PC-9 (cell line): ENCODE results near the gene ANKRD44. TPM values are rescaled to one million over a fixed set of nuclear protein-coding genes. Genes with fewer than 3 reads are reported as not detected.

Source experiments
- BruUV-seq: library from RNA; stranded (reverse); fragments of 400-500 nt; replicated peaks from 2 replicates; lab custom pipeline; 2021; lab: Mats Ljungman, UMichigan
- CTCF ChIA-PET: fragments of 300-600 bp; sonication (Branson Sonifier 250); formaldehyde crosslinking; loops from one replicate; lab custom pipeline; 2022; ENCODE audit warnings: antibody characterized with exemption; lab: Charles Lee
- POLR2A ChIA-PET: fragments of 300-600 bp; sonication (Branson Sonifier 250); formaldehyde crosslinking; loops from one replicate; lab custom pipeline; 2022; ENCODE audit warnings: antibody characterized with exemption; ENCODE audit not compliant: unreplicated experiment; lab: Charles Lee
- DNase-seq, 2 experiments: peaks; one replicate each; pipeline versions ENCODE4 v3.0.0 to v3.0.0-alpha.2; 2015 to 2022; ENCODE audit warnings: mixed read lengths in 1 of 2
- H2AFZ ChIP-seq: fragments of 200-600 bp; sonication (generic); 2 replicates; pipeline ENCODE4 v1.8.1; 2017; ENCODE audit warnings: antibody characterized with exemption
- H3F3A ChIP-seq: fragments of 200-600 bp; sonication (generic); 2 replicates; pipeline ENCODE4 v1.8.1; 2017; ENCODE audit warnings: antibody characterized with exemption, mild to moderate bottlenecking, low read depth; ENCODE audit not compliant: insufficient read depth
- H3K27ac ChIP-seq: fragments of 200-600 bp; sonication (generic); 2 replicates; pipeline ENCODE4 v1.6.1; 2016; ENCODE audit warnings: mixed run types
- H3K27me3 ChIP-seq: fragments of 200-600 bp; sonication (generic); 2 replicates; pipeline ENCODE4 v1.6.1; 2016; ENCODE audit warnings: low read depth, mixed run types; ENCODE audit not compliant: insufficient read depth
- H3K36me3 ChIP-seq: fragments of 200-600 bp; sonication (generic); 2 replicates; pipeline ENCODE4 v1.6.1; 2016; ENCODE audit warnings: low read depth, mixed run types
- H3K4me1 ChIP-seq: fragments of 200-600 bp; sonication (generic); replicated peaks from 2 replicates; pipeline ENCODE4 v1.6.1; 2016; ENCODE audit warnings: mixed run types; ENCODE audit not compliant: insufficient read depth
- H3K4me2 ChIP-seq: fragments of 200-600 bp; sonication (generic); 2 replicates; pipeline ENCODE4 v1.6.1; 2017; ENCODE audit warnings: mixed run types
- H3K4me3 ChIP-seq: fragments of 200-600 bp; sonication (generic); 2 replicates; pipeline ENCODE4 v1.6.1; 2016; ENCODE audit warnings: mixed run types
- H3K79me2 ChIP-seq: fragments of 200-600 bp; sonication (generic); 2 replicates; pipeline ENCODE4 v1.6.1; 2017; ENCODE audit warnings: low read depth, mixed run types
- H3K9me2 ChIP-seq: fragments of 200-600 bp; sonication (generic); 2 replicates; pipeline ENCODE4 v1.8.1; 2017; ENCODE audit warnings: mild to moderate bottlenecking; ENCODE audit not compliant: insufficient read depth
- H3K9me3 ChIP-seq: fragments of 200-600 bp; sonication (generic); 2 replicates; pipeline ENCODE4 v1.8.1; 2016; ENCODE audit warnings: low read depth; ENCODE audit not compliant: insufficient read depth
- H4K20me1 ChIP-seq: fragments of 200-600 bp; sonication (generic); 2 replicates; pipeline ENCODE4 v1.8.1; 2017; ENCODE audit not compliant: insufficient read depth
- CTCF ChIP-seq: fragments of 200-600 bp; sonication (generic); conservative IDR thresholded peaks from 2 replicates; pipeline ENCODE4 v1.6.1; 2017; ENCODE audit warnings: mixed run types, antibody characterized with exemption, mild to moderate bottlenecking, moderate library complexity
- EZH2 ChIP-seq: fragments of 200-600 bp; sonication (generic); IDR thresholded peaks from 2 replicates; pipeline ENCODE4 v1.8.0; 2017; ENCODE audit warnings: antibody characterized with exemption, low read depth
- intact Hi-C: fragments of 100-400 bp; cut with micrococcal nuclease; formaldehyde crosslinking; loops from one replicate; pipeline ENCODE4 v1.10.0; 2022; ENCODE audit not compliant: unreplicated experiment
- total RNA-seq: library from RNA; stranded (reverse); gene quantifications from 2 replicates; pipeline ENCODE4 v1.2.3, GENCODE V29; 2021

ANKRD44 gene
- total RNA-seq, 1 experiment from 2014 or later: 3.4 TPM

- Histone ChIP-seq H3K4me2 (no peak overlapping the region), H3F3A (no peaks in the 10 kb centered on the region), H3K4me1 (no peaks in the 10 kb centered on the region), H2AFZ (no peak overlapping the region), H3K27me3 (no peaks in the 10 kb centered on the region), H4K20me1 (no peaks in the 10 kb centered on the region), H3K79me2 (no peaks in the 10 kb centered on the region), H3K9me2 (no peaks in the 10 kb centered on the region), H3K36me3 (no peaks in the 10 kb centered on the region), H3K27ac (no peak overlapping the region), H3K4me3 (no peak overlapping the region), H3K9me3 (no peaks in the 10 kb centered on the region)
- no peak for TF ChIP-seq EZH2
- no peak for TF ChIP-seq CTCF
- no TSS peak for BruUV-seq
- POLR2A ChIA-PET: no interaction called here
- DNase-seq: no peak
- intact Hi-C loops: no loop called here
- CTCF ChIA-PET: no interaction called here
Observed at GRCh38 chr2:197256547-197257170, 53.9 kb downstream of the ANKRD44 start.

- Histone ChIP-seq H3K4me1 (no peaks in the 10 kb centered on the region), H3F3A (no peaks in the 10 kb centered on the region), H3K4me2 (no peak overlapping the region), H3K27ac (no peak overlapping the region), H3K36me3 (no peaks in the 10 kb centered on the region), H3K27me3 (no peaks in the 10 kb centered on the region), H2AFZ (no peak overlapping the region), H4K20me1 (no peaks in the 10 kb centered on the region), H3K79me2 (no peaks in the 10 kb centered on the region), H3K4me3 (no peak overlapping the region), H3K9me3 (no peaks in the 10 kb centered on the region), H3K9me2 (no peaks in the 10 kb centered on the region)
- no peak for DNase-seq
- TF ChIP-seq EZH2: no peak
- ChIA-PET CTCF (no interaction called here), POLR2A (no interaction called here)
- BruUV-seq: no TSS peak
- intact Hi-C loops: no loop called here
Observed at GRCh38 chr2:197256021-197256420, 54.6 kb downstream of the ANKRD44 start.

- BruUV-seq: no TSS peak
- Histone ChIP-seq H3K9me3 (no peaks in the 10 kb centered on the region), H3F3A (no peaks in the 10 kb centered on the region), H3K9me2 (no peaks in the 10 kb centered on the region), H3K27ac (no peak overlapping the region), H3K4me1 (no peaks in the 10 kb centered on the region), H3K4me2 (no peak overlapping the region), H3K79me2 (no peaks in the 10 kb centered on the region), H3K4me3 (no peak overlapping the region), H4K20me1 (no peaks in the 10 kb centered on the region), H3K27me3 (no peaks in the 10 kb centered on the region), H3K36me3 (no peaks in the 10 kb centered on the region), H2AFZ (no peak overlapping the region)
- DNase-seq: no peak
- TF ChIP-seq EZH2 (no peak), CTCF (no peak)
- POLR2A ChIA-PET: no interaction called here
- intact Hi-C loops: no loop called here
- CTCF ChIA-PET: no interaction called here
Observed at GRCh38 chr2:197255543-197255942, 55.0 kb downstream of the ANKRD44 start.
